GM18867 (cell line): Measurements from ENCODE around the gene COMP.
"Not testable (repeated sequence)": the region's sequence is repeated elsewhere in the genome, so short reads cannot be mapped to it uniquely, and the experiment has no call there.

Experiments used
- ATAC-seq: cut with Tn5 transposase; IDR thresholded peaks from one replicate; pipeline ENCODE4 v1.9.1; 2021; ENCODE audit warnings: mild to moderate bottlenecking, moderate library complexity; ENCODE audit not compliant: unreplicated experiment

Gene COMP

GRCh38 chr19:18790566-18791314, at the start of gene COMP:
TSS of gene COMP (minus strand) at chr19:18791305. CDS start at chr19:18791269, 36 bp downstream.
- ATAC-seq, result no peak

GRCh38 chr19:18840288-18841267, 49.5 kb upstream of the COMP start:
- ATAC-seq, result no peak

- ATAC-seq, result no peak
These were observed 48.6 kb upstream of the COMP start for GRCh38 chr19:18839465-18840287.

- ATAC-seq, result no peak
These were observed 43.5 kb upstream of the COMP start for GRCh38 chr19:18834644-18834984.

- no peak for ATAC-seq
These were observed 42.9 kb upstream of the COMP start for GRCh38 chr19:18833849-18834643.

- ATAC-seq, result no peak
These were observed 42.0 kb upstream of the COMP start for GRCh38 chr19:18833141-18833476.

GRCh38 chr19:18832306-18833140, 41.4 kb upstream of the COMP start:
- peak; percentile 21 for ATAC-seq

GRCh38 chr19:18831524-18832305, 40.6 kb upstream of the COMP start, which contains the start of gene UPF1:
TSS of gene UPF1 (plus strand) at chr19:18831959. CDS start at chr19:18832210, 251 bp downstream.
- ATAC-seq, result peak; percentile 69

GRCh38 chr19:18830488-18830887, 39.4 kb upstream of the COMP start:
- no peak for ATAC-seq

- ATAC-seq, result no peak
These were observed 37.7 kb upstream of the COMP start for GRCh38 chr19:18828786-18829185.

GRCh38 chr19:18817574-18817973, 26.5 kb upstream of the COMP start:
- ATAC-seq, result no peak

- ATAC-seq, result not testable (repeated sequence)
These were observed 25.5 kb upstream of the COMP start for GRCh38 chr19:18816645-18817044.

- ATAC-seq, result no peak
These were observed 24.6 kb upstream of the COMP start for GRCh38 chr19:18815673-18816072.

- ATAC-seq, result no peak
These were observed 23.0 kb upstream of the COMP start for GRCh38 chr19:18814063-18814462.

GRCh38 chr19:18811638-18812037, 20.5 kb upstream of the COMP start:
- ATAC-seq, result not testable (repeated sequence)

- ATAC-seq, result no peak
These were observed 18.2 kb upstream of the COMP start for GRCh38 chr19:18809149-18809868.

- ATAC-seq, result no peak
These were observed 16.8 kb upstream of the COMP start for GRCh38 chr19:18807861-18808331.

- ATAC-seq, result no peak
These were observed 13.5 kb upstream of the COMP start for GRCh38 chr19:18804643-18805042.
